Vagina (tissue), 2 donors: ENCODE results near the gene HYAL2. TPM values are rescaled to one million over a fixed set of nuclear protein-coding genes. Genes with fewer than 3 reads are reported as not detected.
"Not testable (repeated sequence)": the region's sequence is repeated elsewhere in the genome, so short reads cannot be mapped to it uniquely, and the experiment has no call there.

ENCODE experiments used
- DNase-seq, 2 donors: peaks; one replicate each; pipeline ENCODE4 v3.0.0-alpha.2; 2017; ENCODE audit errors: extremely low spot score in 2 of 2
- H3K27ac ChIP-seq: fragments of 200-600 bp; sonication (generic); one replicate; pipeline ENCODE4 v1.5.1; 2019
- H3K27me3 ChIP-seq: fragments of 200-600 bp; sonication (generic); one replicate; pipeline ENCODE4 v1.5.1; 2019
- H3K36me3 ChIP-seq, 2 donors: fragments of 200-600 bp; sonication (generic); one replicate each; pipeline ENCODE4 v1.5.1; 2017 to 2019
- H3K4me1 ChIP-seq: fragments of 200-600 bp; sonication (generic); one replicate; pipeline ENCODE4 v1.5.1; 2019
- H3K4me3 ChIP-seq, 2 donors: fragments of 200-600 bp; sonication (generic); 1 replicate in 1 of 2; 2 replicates in 1 of 2; pipeline ENCODE4 v1.5.1; 2016 to 2019
- H3K9me3 ChIP-seq: fragments of 200-600 bp; sonication (generic); one replicate; pipeline ENCODE4 v1.5.1; 2019
- CTCF ChIP-seq, 3 experiments: fragments of 450-650 bp in 2 of 3; fragments of 200-600 bp in 1 of 3; sonication (generic) in 1 of 3; IDR thresholded peaks; one replicate each; pipeline ENCODE4 v1.5.1; 2017 to 2019; ENCODE audit warnings: antibody characterized with exemption in 3 of 3, mild to moderate bottlenecking in 2 of 3, moderate library complexity in 2 of 3
- POLR2A ChIP-seq, 2 donors: fragments of 450-650 bp; IDR thresholded peaks; one replicate each; pipeline ENCODE4 v1.6.1; 2017; ENCODE audit warnings: antibody characterized with exemption in 2 of 2, mild to moderate bottlenecking in 2 of 2, moderate library complexity in 2 of 2
- POLR2AphosphoS5 ChIP-seq, 2 donors: sonication (generic); formaldehyde crosslinking; IDR thresholded peaks; one replicate each; pipeline ENCODE4 v1.9.0; 2017; ENCODE audit warnings: antibody characterized with exemption in 2 of 2, mild to moderate bottlenecking in 2 of 2, low read depth in 1 of 2; ENCODE audit not compliant: insufficient read depth in 1 of 2
- intact Hi-C: fragments of 100-400 bp; cut with DNase I; formaldehyde crosslinking; loops from one replicate; pipeline ENCODE4 v1.15.1; 2023
- total RNA-seq: library from RNA; depleted of rRNA; stranded (reverse); fragments of >200 nt; gene quantifications from one replicate; pipeline ENCODE4 v1.2.3, GENCODE V29; 2016

The HYAL2 gene
- total RNA-seq, 1 donor from 2014 or later = 173 TPM

DNA sequence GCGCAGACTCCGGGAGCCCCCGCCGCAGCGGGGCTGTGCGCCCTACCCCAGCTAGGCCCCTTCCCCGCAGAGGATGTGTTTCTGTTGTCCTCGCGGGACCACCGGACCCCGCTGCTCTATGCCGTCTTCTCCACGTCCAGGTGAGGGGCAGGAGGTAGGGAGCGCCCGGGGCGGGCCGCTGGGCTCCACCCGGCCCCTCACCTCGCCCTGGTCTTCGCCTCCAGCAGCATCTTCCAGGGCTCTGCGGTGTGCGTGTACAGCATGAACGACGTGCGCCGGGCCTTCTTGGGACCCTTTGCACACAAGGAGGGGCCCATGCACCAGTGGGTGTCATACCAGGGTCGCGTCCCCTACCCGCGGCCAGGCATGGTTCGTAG is 48.9 kb downstream of the HYAL2 start:
- Histone ChIP-seq H3K4me3 (peak overlapping the region in 1 of 2 donors; percentile 23), H3K27ac (peak overlapping the region; percentile 37), H3K36me3 (no peaks in the 10 kb centered on the region), H3K27me3 (no peaks in the 10 kb centered on the region), H3K4me1 (peaks cover 60% of the 10 kb centered on the region), H3K9me3 (no peaks in the 10 kb centered on the region)
- intact Hi-C loops = loop anchor here (5.0 to 10.0 kb wide), 2 partner anchors 46 to 149 kb away; no protein-coding TSS in a partner anchor
- TF ChIP-seq POLR2AphosphoS5 (IDR thresholded peaks at IDR 0.05; ENCODE audit: insufficient read depth in 1 of 2, low read depth in 1 of 2) = no peak
- no peak for TF ChIP-seq CTCF (IDR thresholded peaks at IDR 0.05)
- TF ChIP-seq POLR2A (IDR thresholded peaks at IDR 0.05) = no peak
- no peak for DNase-seq

GRCh38 chr3:50272911-50273688 is 49.4 kb downstream of the HYAL2 start:
- DNase-seq = no peak
- Histone ChIP-seq H3K4me1 (peaks cover 66% of the 10 kb centered on the region), H3K9me3 (no peaks in the 10 kb centered on the region), H3K27me3 (no peaks in the 10 kb centered on the region), H3K36me3 (no peaks in the 10 kb centered on the region), H3K27ac (peak overlapping the region; percentile 37), H3K4me3 (peak overlapping the region; percentile 23 to 28)
- peak; percentile 91 to 100 (median 99) for TF ChIP-seq CTCF (IDR thresholded peaks at IDR 0.05)
- TF ChIP-seq POLR2AphosphoS5 (IDR thresholded peaks at IDR 0.05; ENCODE audit: insufficient read depth in 1 of 2, low read depth in 1 of 2) = peak; percentile 64 to 76
- TF ChIP-seq POLR2A (IDR thresholded peaks at IDR 0.05) = no peak
- intact Hi-C loops = loop anchor here (5.0 to 10.0 kb wide), 2 partner anchors 46 to 148 kb away; no protein-coding TSS in a partner anchor

- H3K4me3 ChIP-seq = not testable (repeated sequence)
Observed at GRCh38 chr3:50272538-50272910, 50.0 kb downstream of the HYAL2 start.

GRCh38 chr3:50271314-50271936 is 51.1 kb downstream of the HYAL2 start:
- H3K9me3 ChIP-seq = no peaks in the 10 kb centered on the region
- no peaks in the 10 kb centered on the region for H3K36me3 ChIP-seq
- intact Hi-C loops = loop anchor here (2.0 to 10.0 kb wide), 3 partner anchors 44 to 147 kb away; no protein-coding TSS in a partner anchor
- peaks cover 83% of the 10 kb centered on the region for H3K4me1 ChIP-seq
- H3K27ac ChIP-seq = peak overlapping the region; percentile 98
- H3K4me3 ChIP-seq = no peak overlapping the region
- no peaks in the 10 kb centered on the region for H3K27me3 ChIP-seq
- DNase-seq = no peak
- no peak for TF ChIP-seq CTCF (IDR thresholded peaks at IDR 0.05)
- no peak for TF ChIP-seq POLR2AphosphoS5 (IDR thresholded peaks at IDR 0.05; ENCODE audit: insufficient read depth in 1 of 2, low read depth in 1 of 2)
- TF ChIP-seq POLR2A (IDR thresholded peaks at IDR 0.05) = no peak

More at GRCh38 chr3:50272538-50272910, 50.0 kb downstream of the HYAL2 start:
- H3K4me1 ChIP-seq = peaks cover 72% of the 10 kb centered on the region
- H3K27ac ChIP-seq = peak overlapping the region; percentile 98
- H3K9me3 ChIP-seq, H3K27me3 ChIP-seq, H3K36me3 ChIP-seq, DNase-seq: not testable (repeated sequence)
- intact Hi-C loops = loop anchor here (5.0 to 10.0 kb wide), 2 partner anchors 45 to 148 kb away; no protein-coding TSS in a partner anchor

DNA sequence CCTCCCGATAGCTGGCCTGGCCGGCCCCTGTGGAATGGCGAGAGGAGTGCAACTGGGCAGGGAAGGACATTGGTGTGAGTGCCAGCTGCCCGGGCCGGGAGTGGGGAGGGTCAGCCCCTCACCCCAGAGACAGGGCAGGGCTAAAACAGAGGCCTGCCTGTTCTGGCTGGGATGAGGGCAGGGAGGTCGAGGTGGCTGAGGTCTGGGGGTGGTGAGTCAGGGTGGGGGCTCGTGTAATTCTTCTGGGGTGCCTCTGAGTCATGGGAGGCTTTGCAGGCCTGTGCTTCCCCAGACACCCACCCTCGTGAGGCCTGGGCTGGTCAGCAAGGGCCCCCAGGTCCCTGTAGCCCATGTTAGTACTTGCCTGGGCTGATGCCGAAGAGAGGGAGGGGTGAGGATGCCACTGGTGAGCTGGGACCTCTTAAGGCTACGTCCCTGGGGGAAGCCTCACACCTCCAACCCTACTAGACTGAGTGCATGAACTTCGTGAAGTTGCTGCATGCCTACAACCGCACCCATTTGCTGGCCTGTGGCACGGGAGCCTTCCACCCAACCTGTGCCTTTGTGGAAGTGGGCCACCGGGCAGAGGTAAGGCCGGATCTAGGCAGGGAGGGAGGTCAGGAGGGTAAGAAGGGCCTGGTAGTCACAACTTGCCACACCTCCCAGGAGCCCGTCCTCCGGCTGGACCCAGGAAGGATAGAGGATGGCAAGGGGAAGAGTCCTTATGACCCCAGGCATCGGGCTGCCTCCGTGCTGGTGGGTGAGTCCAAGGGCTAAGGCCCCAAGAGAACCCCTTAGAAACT is 51.9 kb downstream of the HYAL2 start:
- Histone ChIP-seq H3K4me1 (peaks cover 91% of the 10 kb centered on the region), H3K27ac (peak overlapping the region; percentile 98)
- intact Hi-C loops = loop anchor here (2.0 to 10.0 kb wide), 3 partner anchors 43 to 146 kb away; no protein-coding TSS in a partner anchor

More for the DNA sequence above, 51.9 kb downstream of the HYAL2 start:
- peak overlapping the region; percentile 37 to 40 for H3K4me3 ChIP-seq
- DNase-seq = no peak
- no peaks in the 10 kb centered on the region for H3K27me3 ChIP-seq
- TF ChIP-seq POLR2A (IDR thresholded peaks at IDR 0.05) (no peak), POLR2AphosphoS5 (IDR thresholded peaks at IDR 0.05; ENCODE audit: insufficient read depth in 1 of 2, low read depth in 1 of 2) (no peak), CTCF (IDR thresholded peaks at IDR 0.05) (no peak)
- no peaks in the 10 kb centered on the region for H3K9me3 ChIP-seq
- H3K36me3 ChIP-seq = no peaks in the 10 kb centered on the region
